SJCRH30 (cell line): Measurements from ENCODE around the gene ALPK3. TPM values are rescaled to one million over a fixed set of nuclear protein-coding genes. Genes with fewer than 3 reads are reported as not detected.

Experiments
- DNase-seq, 2 experiments: peaks; one replicate each; pipeline ENCODE4 v3.0.0-alpha.2; 2015 to 2020
- H3K27ac ChIP-seq: fragments of 250-450 bp; sonication (Bioruptor Pico); 2 replicates; pipeline ENCODE4 v1.5.1; 2020; ENCODE audit warnings: mild to moderate bottlenecking, moderate library complexity
- H3K27me3 ChIP-seq: fragments of 250-450 bp; sonication (Bioruptor Pico); 2 replicates; pipeline ENCODE4 v1.5.1; 2020; ENCODE audit warnings: mild to moderate bottlenecking, moderate library complexity
- H3K36me3 ChIP-seq: fragments of 250-450 bp; sonication (Bioruptor Pico); 2 replicates; pipeline ENCODE4 v1.5.1; 2020; ENCODE audit warnings: mild to moderate bottlenecking, moderate library complexity
- H3K4me1 ChIP-seq: fragments of 250-450 bp; sonication (Bioruptor Pico); 2 replicates; pipeline ENCODE4 v1.5.1; 2020; ENCODE audit warnings: mild to moderate bottlenecking, moderate library complexity
- H3K4me3 ChIP-seq: fragments of 250-450 bp; sonication (Bioruptor Pico); 2 replicates; pipeline ENCODE4 v1.5.1; 2020; ENCODE audit warnings: mild to moderate bottlenecking, moderate library complexity
- H3K9me3 ChIP-seq: fragments of 250-450 bp; sonication (Bioruptor Pico); replicated peaks from 2 replicates; pipeline ENCODE4 v1.5.1; 2020; ENCODE audit warnings: mild to moderate bottlenecking, moderate library complexity
- total RNA-seq: library from RNA; depleted of rRNA; stranded (reverse); fragments of >200 nt; shearing (Covaris generic); gene quantifications from 2 replicates; pipeline ENCODE4 v1.2.3, GENCODE V29; 2014

The ALPK3 gene
- total RNA-seq, 1 experiment from 2014 or later: 49.9 TPM

DNA sequence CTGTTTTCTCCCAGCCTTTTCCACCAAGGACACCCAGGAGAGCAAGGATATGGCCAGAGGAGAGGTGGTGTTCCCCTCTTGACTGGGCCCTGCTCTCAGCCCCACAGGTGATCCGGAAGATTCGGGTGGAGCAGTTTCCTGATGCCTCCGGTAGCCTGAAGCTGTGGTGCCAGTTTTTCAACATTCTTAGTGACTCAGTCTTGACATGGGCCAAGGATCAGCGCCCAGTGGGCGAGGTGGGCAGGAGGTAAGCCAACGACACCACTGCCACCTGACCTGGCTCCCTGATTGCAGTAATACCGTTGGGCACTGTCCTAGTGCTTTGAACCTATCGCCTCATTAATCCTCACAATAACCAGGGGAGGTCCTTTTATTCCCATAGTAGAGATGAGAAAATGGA is 42.0 kb downstream of the ALPK3 start:
- peaks cover 28% of the 10 kb centered on the region for H3K36me3 ChIP-seq
- H3K4me3 ChIP-seq: no peak overlapping the region
- H3K27ac ChIP-seq: no peak overlapping the region
- no peaks in the 10 kb centered on the region for H3K27me3 ChIP-seq
- H3K4me1 ChIP-seq: peaks cover 6% of the 10 kb centered on the region
- no peak for DNase-seq
- H3K9me3 ChIP-seq: no peaks in the 10 kb centered on the region

DNA sequence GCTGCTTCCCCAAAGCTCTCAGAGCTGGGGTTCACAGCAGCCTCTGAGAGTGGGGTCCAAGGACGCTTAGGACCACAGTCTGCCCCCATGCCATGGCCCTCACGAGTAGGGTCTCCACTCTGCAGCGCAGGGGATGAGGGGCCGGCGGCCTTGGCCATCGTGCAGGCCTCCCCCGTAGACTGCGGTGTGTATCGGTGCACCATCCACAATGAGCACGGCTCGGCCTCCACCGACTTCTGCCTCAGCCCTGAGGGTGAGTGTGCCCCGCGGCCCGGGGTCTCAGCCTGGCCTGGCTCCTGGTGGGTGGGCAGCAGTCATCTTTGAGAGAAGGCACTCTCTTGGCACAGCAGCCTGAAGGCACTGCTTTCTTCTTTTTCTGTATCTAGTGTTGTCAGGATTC is 42.5 kb downstream of the ALPK3 start:
- Histone ChIP-seq H3K4me1 (peaks cover 6% of the 10 kb centered on the region), H3K36me3 (peaks cover 28% of the 10 kb centered on the region), H3K9me3 (no peaks in the 10 kb centered on the region), H3K4me3 (no peak overlapping the region), H3K27ac (no peak overlapping the region), H3K27me3 (no peaks in the 10 kb centered on the region)
- no peak for DNase-seq

DNA sequence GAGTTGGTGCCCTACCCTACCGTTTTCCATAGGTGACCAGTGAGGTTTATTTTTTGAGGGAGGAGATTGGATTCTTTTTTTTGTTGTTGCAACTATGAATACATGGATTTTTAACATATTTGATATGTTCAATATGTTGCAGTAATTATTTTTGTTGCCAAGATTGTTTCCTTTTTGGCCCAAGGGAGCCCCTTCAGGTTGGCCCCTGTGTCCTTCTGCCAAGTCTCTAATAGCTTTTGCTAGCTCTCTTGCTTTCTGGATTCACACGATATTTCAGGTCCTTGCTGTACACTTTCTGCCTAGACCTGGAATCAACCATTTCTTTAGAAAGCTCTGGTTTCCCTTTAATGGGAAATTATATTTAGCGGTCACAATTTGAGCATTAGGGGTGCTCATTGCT is 44.6 kb downstream of the ALPK3 start:
- DNase-seq: no peak
- Histone ChIP-seq H3K4me1 (no peaks in the 10 kb centered on the region), H3K9me3 (no peaks in the 10 kb centered on the region), H3K36me3 (peaks cover 30% of the 10 kb centered on the region), H3K27ac (no peak overlapping the region), H3K27me3 (no peaks in the 10 kb centered on the region), H3K4me3 (no peak overlapping the region)

- Histone ChIP-seq H3K4me1 (no peaks in the 10 kb centered on the region), H3K27me3 (no peaks in the 10 kb centered on the region), H3K9me3 (no peaks in the 10 kb centered on the region), H3K4me3 (no peak overlapping the region), H3K36me3 (peaks cover 27% of the 10 kb centered on the region), H3K27ac (no peak overlapping the region)
- no peak for DNase-seq
Measured at GRCh38 chr15:84862214-84862975, 45.2 kb downstream of the ALPK3 start.

DNA sequence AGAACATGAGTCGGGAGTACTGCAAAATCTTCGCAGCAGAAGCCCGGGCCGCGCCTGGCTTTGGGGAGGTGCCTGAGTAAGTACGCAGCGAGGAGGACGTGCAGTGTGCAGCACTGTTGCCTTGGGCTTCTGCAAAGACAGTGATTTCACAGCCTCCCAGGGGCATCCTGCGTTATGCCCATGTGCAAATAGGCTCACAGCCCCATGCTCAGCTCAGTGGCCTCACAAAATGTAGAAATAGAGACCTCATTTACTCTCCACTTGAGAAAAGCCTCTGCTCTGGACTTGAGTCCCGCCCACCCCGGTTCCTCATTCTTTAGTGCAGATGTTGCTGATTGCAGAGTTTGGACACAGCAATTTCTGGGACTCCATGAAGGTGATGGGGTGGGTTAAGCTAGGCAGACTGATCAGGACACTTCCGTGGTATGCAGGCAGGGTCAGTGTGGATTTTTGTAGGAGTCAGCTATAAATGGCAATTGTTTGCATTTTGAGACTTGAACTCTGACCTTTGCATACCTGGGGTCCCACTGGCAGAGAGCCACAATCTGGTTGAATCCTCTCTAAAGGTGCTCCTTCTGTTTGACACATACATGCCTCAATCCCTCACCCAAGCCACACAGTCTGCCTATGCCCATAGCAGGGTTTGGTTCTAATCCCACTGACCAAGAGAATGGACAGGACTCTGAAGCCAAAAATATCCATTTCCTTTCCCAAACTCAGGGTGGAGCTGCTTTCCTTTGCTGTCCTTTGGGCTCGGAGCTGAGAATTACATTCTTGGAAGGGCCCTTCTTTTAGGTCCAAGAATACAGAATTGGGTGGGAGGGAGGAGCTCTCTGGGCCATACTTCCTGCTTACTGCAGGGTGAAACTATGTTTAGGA is 46.6 kb downstream of the ALPK3 start:
- no peaks in the 10 kb centered on the region for H3K27me3 ChIP-seq
- DNase-seq: no peak
- peaks cover 19% of the 10 kb centered on the region for H3K36me3 ChIP-seq
- H3K27ac ChIP-seq: no peak overlapping the region
- H3K4me1 ChIP-seq: no peaks in the 10 kb centered on the region
- H3K4me3 ChIP-seq: no peak overlapping the region
- H3K9me3 ChIP-seq: no peaks in the 10 kb centered on the region

DNA sequence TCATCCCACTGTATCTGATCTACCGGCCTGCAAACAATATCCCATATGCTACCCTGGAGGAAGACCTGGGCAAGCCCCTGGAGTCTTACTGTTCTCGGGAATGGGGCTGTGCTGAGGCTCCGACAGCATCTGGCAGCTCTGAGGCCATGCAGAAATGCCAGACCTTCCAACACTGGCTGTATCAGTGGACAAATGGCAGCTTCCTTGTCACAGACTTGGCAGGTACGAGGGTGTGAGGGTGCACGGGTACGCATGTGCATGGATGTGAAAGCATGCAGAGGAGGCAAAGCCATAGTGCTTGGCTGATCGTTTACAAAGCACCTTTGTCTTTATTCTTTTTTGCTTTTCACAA is 47.3 kb downstream of the ALPK3 start:
- H3K4me3 ChIP-seq: no peak overlapping the region
- no peaks in the 10 kb centered on the region for H3K4me1 ChIP-seq
- no peak overlapping the region for H3K27ac ChIP-seq
- H3K36me3 ChIP-seq: peaks cover 18% of the 10 kb centered on the region
- H3K27me3 ChIP-seq: no peaks in the 10 kb centered on the region
- no peak for DNase-seq
- no peaks in the 10 kb centered on the region for H3K9me3 ChIP-seq

GRCh38 chr15:84865074-84865569 is 48.0 kb downstream of the ALPK3 start:
- H3K9me3 ChIP-seq: no peaks in the 10 kb centered on the region
- no peaks in the 10 kb centered on the region for H3K4me1 ChIP-seq
- no peak overlapping the region for H3K27ac ChIP-seq
- DNase-seq: no peak
- no peak overlapping the region for H3K4me3 ChIP-seq
- no peaks in the 10 kb centered on the region for H3K27me3 ChIP-seq
- H3K36me3 ChIP-seq: peaks cover 18% of the 10 kb centered on the region

DNA sequence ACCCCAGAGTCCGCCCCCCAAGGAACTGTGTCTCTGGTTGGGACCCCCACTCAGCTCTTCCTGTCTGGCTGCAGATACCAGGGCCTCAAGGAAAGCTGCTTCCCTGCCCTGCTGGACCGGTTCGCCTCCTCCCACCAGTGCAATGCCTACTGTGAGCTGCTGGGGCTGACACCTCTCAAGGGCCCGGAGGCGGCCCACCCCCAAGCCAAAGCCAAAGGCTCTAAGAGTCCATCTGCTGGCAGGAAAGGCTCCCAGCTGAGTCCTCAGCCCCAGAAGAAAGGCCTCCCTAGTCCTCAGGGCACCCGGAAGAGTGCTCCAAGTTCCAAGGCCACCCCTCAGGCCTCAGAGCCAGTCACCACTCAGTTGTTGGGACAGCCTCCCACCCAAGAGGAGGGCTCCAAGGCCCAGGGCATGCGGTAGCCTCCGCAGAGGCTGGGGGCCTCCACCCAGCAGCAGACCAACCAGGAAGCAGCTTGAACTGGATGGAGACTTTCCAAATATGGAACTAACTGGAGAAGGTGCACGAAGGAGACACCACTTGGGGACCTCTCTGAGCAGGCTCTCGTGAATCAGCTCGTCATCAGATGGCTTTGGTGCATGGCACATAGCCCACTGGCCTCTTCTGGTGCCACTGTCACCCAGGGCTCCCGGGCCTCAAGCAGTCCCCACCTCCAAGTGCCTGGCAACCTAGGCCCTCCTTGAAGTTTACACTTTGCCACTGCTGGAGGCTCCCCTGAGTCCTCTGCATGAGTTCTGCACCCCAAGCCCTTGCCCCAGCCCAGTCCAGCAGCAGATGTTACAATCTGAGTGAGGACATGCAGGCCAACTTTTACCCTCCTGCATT is 51.1 kb downstream of the ALPK3 start:
- H3K9me3 ChIP-seq: no peaks in the 10 kb centered on the region
- H3K4me3 ChIP-seq: no peak overlapping the region
- no peak overlapping the region for H3K27ac ChIP-seq
- peaks cover 10% of the 10 kb centered on the region; the same call in 1 of the 2 replicates for H3K36me3 ChIP-seq
- no peaks in the 10 kb centered on the region for H3K4me1 ChIP-seq
- no peaks in the 10 kb centered on the region for H3K27me3 ChIP-seq
- no peak for DNase-seq

DNA sequence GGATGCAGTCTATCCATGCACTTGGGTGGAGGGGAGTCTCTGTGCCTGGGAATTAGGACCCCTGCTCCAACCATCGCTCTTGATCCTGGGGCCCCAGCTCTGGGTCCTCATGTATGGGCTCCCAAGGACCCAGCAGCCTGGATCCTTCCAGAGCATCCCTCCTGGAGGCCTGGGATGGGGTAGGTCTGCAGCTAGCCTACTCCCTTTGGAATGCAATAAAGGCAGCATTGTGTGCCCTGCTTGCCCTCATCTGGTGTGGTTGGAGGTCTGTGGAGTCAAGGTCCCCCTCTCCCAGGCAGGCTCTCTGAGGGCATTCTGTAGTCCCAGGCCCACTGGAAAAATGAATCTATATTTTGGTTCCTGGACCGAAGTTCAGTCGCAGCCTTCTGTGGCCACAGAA is 52.4 kb downstream of the ALPK3 start:
- Histone ChIP-seq H3K36me3 (peaks cover 3% of the 10 kb centered on the region; the same call in 1 of the 2 replicates), H3K4me1 (no peaks in the 10 kb centered on the region), H3K9me3 (no peaks in the 10 kb centered on the region), H3K27me3 (no peaks in the 10 kb centered on the region; the same call in 1 of the 2 replicates), H3K4me3 (no peak overlapping the region), H3K27ac (no peak overlapping the region)
- DNase-seq: no peak

DNA sequence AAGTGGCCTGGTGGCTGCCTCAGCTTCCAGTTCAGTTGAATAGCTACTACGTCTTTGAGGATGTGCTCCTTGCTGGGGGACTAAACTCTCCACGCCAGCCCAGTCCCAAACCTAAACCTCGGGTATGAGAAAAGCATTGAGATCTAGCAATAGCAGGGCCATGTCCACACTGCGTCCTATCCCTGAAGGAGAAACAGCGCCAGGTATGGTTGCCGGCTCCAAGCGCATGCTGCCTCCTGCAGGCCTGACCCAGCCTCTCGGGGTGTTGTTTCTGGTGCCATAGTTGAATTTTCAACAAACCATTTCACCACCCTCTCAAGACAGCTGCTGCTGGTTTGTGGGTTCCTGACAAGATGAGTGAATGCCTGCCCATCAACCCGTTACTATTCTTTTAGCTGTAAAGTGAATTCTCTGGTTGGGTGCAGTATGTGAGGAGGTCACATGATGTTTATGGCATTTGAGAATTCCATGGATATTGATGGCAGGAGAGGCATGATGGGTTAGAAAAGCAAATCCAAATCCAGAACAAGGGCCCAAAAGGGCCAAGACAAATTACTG is 54.4 kb downstream of the ALPK3 start:
- Histone ChIP-seq H3K4me3 (no peak overlapping the region), H3K27me3 (no peaks in the 10 kb centered on the region; the same call in 1 of the 2 replicates), H3K4me1 (peaks cover 7% of the 10 kb centered on the region; the same call in 1 of the 2 replicates), H3K27ac (no peak overlapping the region), H3K36me3 (no peaks in the 10 kb centered on the region), H3K9me3 (no peaks in the 10 kb centered on the region)
- DNase-seq: no peak

- no peak for DNase-seq
- Histone ChIP-seq H3K9me3 (no peaks in the 10 kb centered on the region), H3K27me3 (no peaks in the 10 kb centered on the region; the same call in 1 of the 2 replicates), H3K4me3 (no peak overlapping the region), H3K36me3 (no peaks in the 10 kb centered on the region), H3K27ac (no peak overlapping the region), H3K4me1 (peaks cover 7% of the 10 kb centered on the region; the same call in 1 of the 2 replicates)
Measured at GRCh38 chr15:84872009-84872910, 55.1 kb downstream of the ALPK3 start.

DNA sequence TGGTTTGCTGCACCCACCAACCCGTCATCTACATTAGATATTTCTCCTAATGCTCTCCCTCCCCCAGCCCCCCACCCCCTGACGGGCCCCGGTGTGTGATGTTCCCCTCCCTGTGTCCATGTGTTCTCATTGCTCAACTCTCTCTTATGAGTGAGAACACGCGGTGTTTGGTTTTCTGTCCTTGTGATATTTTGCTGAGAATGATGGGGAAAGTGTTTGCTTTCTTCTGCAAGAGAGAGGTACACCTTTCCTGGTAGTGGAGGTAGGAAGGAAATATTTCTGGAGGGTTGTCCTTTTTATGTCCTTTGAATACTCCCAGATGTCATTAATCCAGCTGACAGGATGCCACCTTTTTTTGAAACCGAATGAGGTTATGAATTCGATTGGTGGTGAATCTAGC is 56.8 kb downstream of the ALPK3 start:
- Histone ChIP-seq H3K9me3 (no peaks in the 10 kb centered on the region), H3K27me3 (no peaks in the 10 kb centered on the region; the same call in 1 of the 2 replicates), H3K36me3 (no peaks in the 10 kb centered on the region), H3K4me3 (no peak overlapping the region), H3K27ac (no peak overlapping the region), H3K4me1 (peaks cover 7% of the 10 kb centered on the region; the same call in 1 of the 2 replicates)
- no peak for DNase-seq

GRCh38 chr15:84874981-84875699 is 58.0 kb downstream of the ALPK3 start:
- Histone ChIP-seq H3K27ac (no peak overlapping the region), H3K4me1 (peaks cover 7% of the 10 kb centered on the region; the same call in 1 of the 2 replicates), H3K36me3 (no peaks in the 10 kb centered on the region), H3K4me3 (no peak overlapping the region), H3K27me3 (no peaks in the 10 kb centered on the region; the same call in 1 of the 2 replicates), H3K9me3 (no peaks in the 10 kb centered on the region)
- peak in 1 of 2 experiments; percentile 22 for DNase-seq
